Astrocyte (in vitro differentiated cells and primary cell): ENCODE results near the gene ACCSL. TPM values are rescaled to one million over a fixed set of nuclear protein-coding genes. Genes with fewer than 3 reads are reported as not detected.

Source experiments
- DNase-seq: peaks from one replicate; pipeline ENCODE4 v3.0.0-alpha.2; 2010; ENCODE audit warnings: low read depth
- FAIRE-seq: peaks from 2 replicates; lab custom pipeline; 2011; peaks lifted over from hg19 to GRCh38; lab: Jason Lieb, UNC
- H2AFZ ChIP-seq: 2 replicates; pipeline ENCODE4 v1.6.0; 2012; ENCODE audit warnings: low read depth, low read length, inconsistent platforms
- H3K27ac ChIP-seq: 2 replicates; pipeline ENCODE4 v1.5.1; 2011; ENCODE audit warnings: low read depth, low read length, inconsistent platforms
- H3K27me3 ChIP-seq: 2 replicates; pipeline ENCODE4 v1.6.0; 2011; ENCODE audit warnings: low read length, inconsistent platforms; ENCODE audit not compliant: insufficient read depth
- H3K36me3 ChIP-seq: 2 replicates; pipeline ENCODE4 v1.5.1; 2011; ENCODE audit warnings: low read length, inconsistent platforms; ENCODE audit not compliant: insufficient read depth
- H3K4me1 ChIP-seq: 2 replicates; pipeline ENCODE4 v1.5.1; 2011; ENCODE audit warnings: low read length, inconsistent platforms; ENCODE audit not compliant: insufficient read depth
- H3K4me2 ChIP-seq: 2 replicates; pipeline ENCODE4 v1.6.0; 2012; ENCODE audit warnings: low read length, inconsistent platforms
- H3K4me3 ChIP-seq: 2 replicates; pipeline ENCODE4 v1.5.1; 2011; ENCODE audit warnings: low read depth, mild to moderate bottlenecking, low read length, inconsistent platforms; ENCODE audit not compliant: insufficient read depth
- H3K79me2 ChIP-seq: 2 replicates; pipeline ENCODE4 v1.6.0; 2012; ENCODE audit warnings: mild to moderate bottlenecking, low read length, inconsistent platforms; ENCODE audit not compliant: insufficient read depth
- H3K9ac ChIP-seq: 2 replicates; pipeline ENCODE4 v1.6.0; 2012; ENCODE audit warnings: mild to moderate bottlenecking, low read length, inconsistent platforms
- H3K9me3 ChIP-seq: 2 replicates; pipeline ENCODE4 v1.5.1; 2012; ENCODE audit warnings: low read depth, mild to moderate bottlenecking, low read length, inconsistent platforms; ENCODE audit not compliant: insufficient read depth
- H4K20me1 ChIP-seq: 2 replicates; pipeline ENCODE4 v1.6.0; 2012; ENCODE audit warnings: low read length, inconsistent platforms; ENCODE audit not compliant: insufficient read depth
- H3K27ac Mint-ChIP-seq: one replicate; pipeline ENCODE4 v1.8.0; 2021; ENCODE audit warnings: mild to moderate bottlenecking, mixed read lengths; ENCODE audit not compliant: unreplicated experiment
- H3K27me3 Mint-ChIP-seq: one replicate; pipeline ENCODE4 v1.8.0; 2021; ENCODE audit warnings: low read depth, mixed read lengths; ENCODE audit not compliant: unreplicated experiment
- H3K36me3 Mint-ChIP-seq: one replicate; pipeline ENCODE4 v1.8.0; 2021; ENCODE audit warnings: low read depth, mixed read lengths; ENCODE audit not compliant: unreplicated experiment
- H3K4me1 Mint-ChIP-seq: one replicate; pipeline ENCODE4 v1.8.0; 2021; ENCODE audit warnings: low read depth, mixed read lengths; ENCODE audit not compliant: unreplicated experiment
- H3K4me3 Mint-ChIP-seq: one replicate; pipeline ENCODE4 v1.8.0; 2021; ENCODE audit warnings: mild to moderate bottlenecking, moderate library complexity, mixed read lengths; ENCODE audit not compliant: unreplicated experiment
- H3K9me3 Mint-ChIP-seq: one replicate; pipeline ENCODE4 v1.8.0; 2021; ENCODE audit warnings: mild to moderate bottlenecking, mixed read lengths; ENCODE audit not compliant: unreplicated experiment
- EZH2 ChIP-seq: IDR thresholded peaks from 2 replicates; pipeline ENCODE4 v1.6.1; 2012; ENCODE audit warnings: mild to moderate bottlenecking, low read length, inconsistent platforms; ENCODE audit not compliant: insufficient read depth
- total RNA-seq: library from RNA; stranded (reverse); gene quantifications from 2 replicates; pipeline ENCODE4 v1.2.1, GENCODE V29; 2021
- TF ChIP-seq, protein P1 (sequence below): IDR thresholded peaks from 2 replicates; pipeline ENCODE4 v1.5.1; 2011; ENCODE audit warnings: low read depth, mild to moderate bottlenecking, inconsistent platforms, low read length, moderate library complexity; ENCODE audit not compliant: insufficient read depth

Gene ACCSL
- total RNA-seq, 1 donor from 2014 or later = not detected

DNA sequence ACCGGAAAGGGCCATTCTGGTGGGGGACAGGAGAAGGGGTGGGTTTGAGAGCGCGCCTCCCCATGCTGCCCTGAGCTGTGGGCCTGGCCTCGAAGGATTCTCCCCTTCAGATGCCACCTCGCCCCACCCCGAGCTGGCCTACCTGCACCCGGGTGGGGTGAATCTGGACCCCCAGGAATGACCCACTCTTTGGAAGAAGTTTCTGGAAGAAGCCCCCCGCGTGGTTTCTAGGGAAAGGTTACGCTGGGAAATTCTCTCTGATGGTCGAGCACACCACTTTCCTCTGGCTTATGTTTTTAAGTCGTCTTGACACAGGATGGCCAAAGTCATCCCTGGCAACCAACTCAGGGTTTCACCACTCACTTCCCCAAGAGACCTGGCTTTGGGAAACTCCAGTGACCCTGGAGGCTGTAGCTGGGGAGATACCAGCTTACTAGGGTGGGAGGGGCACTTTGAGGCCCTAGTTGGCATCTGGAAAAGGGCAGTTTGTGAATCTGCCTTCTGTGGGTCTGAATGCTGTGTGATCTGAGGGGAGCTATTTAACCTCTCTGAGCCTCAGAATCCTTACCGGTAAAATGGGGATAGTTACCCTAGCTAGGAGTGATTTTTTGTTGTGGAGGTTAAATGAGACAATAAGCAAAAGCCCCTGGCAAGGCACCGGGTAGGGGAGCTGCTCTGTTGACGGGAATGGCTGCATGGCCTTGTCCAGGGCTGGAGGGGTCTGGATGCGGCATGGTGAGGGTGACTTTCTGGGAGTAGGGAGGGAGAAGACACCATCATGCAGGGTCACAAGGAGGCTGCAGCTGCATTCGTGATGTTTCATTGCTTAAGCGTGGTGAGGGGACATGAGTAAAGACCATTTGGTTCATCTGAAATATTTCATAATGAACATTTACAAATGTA is 45.3 kb upstream of the ACCSL start:
- H3K27me3 ChIP-seq = peaks cover 3% of the 10 kb centered on the region
- H3K27me3 Mint-ChIP-seq = peaks cover 15% of the 10 kb centered on the region
- no peak overlapping the region for H3K4me3 Mint-ChIP-seq
- H3K9me3 Mint-ChIP-seq = no peaks in the 10 kb centered on the region
- H3K9ac ChIP-seq = no peak overlapping the region
- H3K9me3 ChIP-seq = no peaks in the 10 kb centered on the region
- no peak overlapping the region for H3K27ac ChIP-seq
- H2AFZ ChIP-seq = no peak overlapping the region
- no peak overlapping the region for H3K27ac Mint-ChIP-seq
- H3K4me1 ChIP-seq = no peaks in the 10 kb centered on the region
- H3K4me2 ChIP-seq = no peak overlapping the region
- TF ChIP-seq EZH2 = no peak
- TF ChIP-seq, protein P1, sequence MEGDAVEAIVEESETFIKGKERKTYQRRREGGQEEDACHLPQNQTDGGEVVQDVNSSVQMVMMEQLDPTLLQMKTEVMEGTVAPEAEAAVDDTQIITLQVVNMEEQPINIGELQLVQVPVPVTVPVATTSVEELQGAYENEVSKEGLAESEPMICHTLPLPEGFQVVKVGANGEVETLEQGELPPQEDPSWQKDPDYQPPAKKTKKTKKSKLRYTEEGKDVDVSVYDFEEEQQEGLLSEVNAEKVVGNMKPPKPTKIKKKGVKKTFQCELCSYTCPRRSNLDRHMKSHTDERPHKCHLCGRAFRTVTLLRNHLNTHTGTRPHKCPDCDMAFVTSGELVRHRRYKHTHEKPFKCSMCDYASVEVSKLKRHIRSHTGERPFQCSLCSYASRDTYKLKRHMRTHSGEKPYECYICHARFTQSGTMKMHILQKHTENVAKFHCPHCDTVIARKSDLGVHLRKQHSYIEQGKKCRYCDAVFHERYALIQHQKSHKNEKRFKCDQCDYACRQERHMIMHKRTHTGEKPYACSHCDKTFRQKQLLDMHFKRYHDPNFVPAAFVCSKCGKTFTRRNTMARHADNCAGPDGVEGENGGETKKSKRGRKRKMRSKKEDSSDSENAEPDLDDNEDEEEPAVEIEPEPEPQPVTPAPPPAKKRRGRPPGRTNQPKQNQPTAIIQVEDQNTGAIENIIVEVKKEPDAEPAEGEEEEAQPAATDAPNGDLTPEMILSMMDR = no peak
- H4K20me1 ChIP-seq = no peaks in the 10 kb centered on the region
- DNase-seq (no peak), FAIRE-seq (no peak)
- no peaks in the 10 kb centered on the region for H3K36me3 ChIP-seq
- H3K36me3 Mint-ChIP-seq = no peaks in the 10 kb centered on the region
- no peaks in the 10 kb centered on the region for H3K79me2 ChIP-seq
- no peaks in the 10 kb centered on the region for H3K4me1 Mint-ChIP-seq
- no peak overlapping the region for H3K4me3 ChIP-seq

DNA sequence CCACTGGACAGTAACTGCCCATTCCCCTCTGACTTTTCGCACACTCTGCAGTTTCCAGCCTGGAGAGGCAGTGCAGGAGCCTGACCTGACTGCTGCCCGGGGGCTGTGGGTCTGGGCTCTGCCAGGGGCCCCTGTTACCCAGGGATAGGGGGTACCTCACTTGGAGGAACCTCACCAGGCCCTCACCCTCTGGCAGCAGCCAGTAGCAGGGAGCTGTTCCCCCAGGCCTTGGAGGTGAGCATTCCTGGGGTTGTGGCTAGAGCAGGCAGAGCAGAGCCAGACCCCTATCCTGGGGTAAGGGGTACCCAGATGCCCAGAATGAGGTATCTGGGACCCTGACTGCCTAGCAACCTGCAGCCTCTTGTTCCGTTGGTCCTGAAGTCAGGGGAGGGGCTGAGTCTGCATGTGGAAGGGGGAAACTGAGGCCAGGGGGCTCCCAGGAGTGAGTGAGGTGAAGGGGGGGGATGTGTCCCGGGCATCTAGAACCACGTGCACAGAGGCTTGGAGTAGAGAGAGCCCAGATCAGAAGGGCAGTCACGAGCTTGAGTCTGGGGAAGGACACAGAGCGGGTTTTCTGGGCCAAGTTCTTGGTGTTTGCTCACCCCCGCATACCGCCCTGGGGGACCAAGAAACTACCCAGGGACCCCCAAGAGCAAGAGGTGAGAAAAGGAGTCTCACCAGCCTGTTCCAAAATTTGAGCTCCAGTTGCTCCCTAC is 43.9 kb upstream of the ACCSL start:
- H3K79me2 ChIP-seq = no peaks in the 10 kb centered on the region
- H3K4me3 Mint-ChIP-seq = no peak overlapping the region
- no peak overlapping the region for H3K4me2 ChIP-seq
- no peaks in the 10 kb centered on the region for H3K9me3 Mint-ChIP-seq
- no peaks in the 10 kb centered on the region for H3K4me1 ChIP-seq
- no peak overlapping the region for H2AFZ ChIP-seq
- no peaks in the 10 kb centered on the region for H3K36me3 Mint-ChIP-seq
- no peaks in the 10 kb centered on the region for H3K4me1 Mint-ChIP-seq
- H3K9me3 ChIP-seq = no peaks in the 10 kb centered on the region
- H3K27ac ChIP-seq = no peak overlapping the region
- no peak overlapping the region for H3K9ac ChIP-seq
- peaks cover 7% of the 10 kb centered on the region for H3K27me3 Mint-ChIP-seq
- DNase-seq = no peak
- no peaks in the 10 kb centered on the region for H3K36me3 ChIP-seq
- TF ChIP-seq EZH2 = no peak
- TF ChIP-seq, protein P1 = no peak
- H4K20me1 ChIP-seq = no peaks in the 10 kb centered on the region
- no peak overlapping the region for H3K4me3 ChIP-seq
- H3K27me3 ChIP-seq = no peaks in the 10 kb centered on the region
- no peak overlapping the region for H3K27ac Mint-ChIP-seq
- no peak for FAIRE-seq
